K562 (cell line): ENCODE data around the gene DNAJB14. TPM values are rescaled to one million over a fixed set of nuclear protein-coding genes. Genes with fewer than 3 reads are reported as not detected.
A peak's percentile ranks its signal among the peaks of the same experiment; 100 is the strongest.

ENCODE experiments used
- ATAC-seq: fragments of 200-7000 bp; cut with Tn5 transposase; 3 replicates; pipeline ENCODE4 v1.9.1; 2020; ENCODE audit warnings: moderate library complexity
- BruUV-seq: library from RNA; stranded (reverse); fragments of 400-500 nt; replicated peaks from 2 replicates; lab custom pipeline; 2021; lab: Mats Ljungman, UMichigan
- CTCF ChIA-PET: fragments of 300-600 bp; formaldehyde crosslinking; extraction: SDS; loops from one replicate; lab custom pipeline; 2021; ENCODE audit warnings: low intra/inter-chr PET ratio; lab: Yijun Ruan, JAX
- POLR2A ChIA-PET: fragments of 300-600, 350-650 bp; sonication (Branson Sonifier 250); formaldehyde crosslinking; extraction: SDS; loops from one replicate; lab custom pipeline; 2021; ENCODE audit warnings: antibody characterized with exemption, inconsistent platforms; lab: Yijun Ruan, JAX
- DNase-seq, 4 experiments: peaks; one replicate each; pipeline versions ENCODE4 v3.0.0 to v3.0.0-alpha.2; 2011 to 2018; ENCODE audit warnings: low spot score in 3 of 4, mixed read lengths in 3 of 4; ENCODE audit errors: extremely low read depth in 1 of 4
- FAIRE-seq: peaks from 2 replicates; lab custom pipeline; 2011; peaks lifted over from hg19 to GRCh38; lab: Jason Lieb, UNC
- H2AFZ ChIP-seq: 2 replicates; pipeline ENCODE4 v1.6.0; 2011; ENCODE audit warnings: low read depth, low read length, control low read depth, inconsistent platforms
- H3K27ac ChIP-seq: fragments of 200-600 bp; 3 replicates; pipeline ENCODE4 v1.8.0; 2011; ENCODE audit warnings: low read depth, mild to moderate bottlenecking, control low read depth, inconsistent platforms, low read length, moderate library complexity, mixed read lengths; ENCODE audit errors: extremely low read depth
- H3K27me3 ChIP-seq, 2 experiments: fragments of 300-600 bp in 1 of 2; 2 replicates in 1 of 2; 3 replicates in 1 of 2; pipeline versions ENCODE4 v1.6.0 to v1.8.0; 2011; ENCODE audit warnings: inconsistent platforms in 2 of 2, low read length in 2 of 2, mild to moderate bottlenecking in 1 of 2, mixed read lengths in 1 of 2, moderate library complexity in 1 of 2; ENCODE audit not compliant: control insufficient read depth in 2 of 2, insufficient read depth in 2 of 2
- H3K36me3 ChIP-seq: fragments of 300-600 bp; 3 replicates; pipeline ENCODE4 v1.8.0; 2011; ENCODE audit warnings: mild to moderate bottlenecking, low read length, inconsistent platforms; ENCODE audit not compliant: control insufficient read depth, insufficient read depth
- H3K4me1 ChIP-seq, 2 experiments: fragments of 200-600 bp in 1 of 2; replicated peaks in 1 of 2; 2 replicates in 1 of 2; 3 replicates in 1 of 2; pipeline versions ENCODE4 v1.5.1 to v1.8.0; 2011; ENCODE audit warnings: inconsistent platforms in 2 of 2, low read length in 2 of 2, mild to moderate bottlenecking in 1 of 2, mixed read lengths in 1 of 2, moderate library complexity in 1 of 2; ENCODE audit not compliant: control insufficient read depth in 2 of 2, insufficient read depth in 2 of 2
- H3K4me2 ChIP-seq: 2 replicates; pipeline ENCODE4 v1.6.1; 2011; ENCODE audit warnings: low read length, control low read depth, inconsistent platforms, mixed read lengths; ENCODE audit not compliant: insufficient read depth
- H3K4me3 ChIP-seq: fragments of 200-600 bp; sonication (generic), shearing (Covaris generic); 2 replicates; pipeline ENCODE4 v1.5.1; 2016; ENCODE audit warnings: control low read depth, inconsistent platforms
- H3K79me2 ChIP-seq: fragments of 200-600 bp; 3 replicates; pipeline ENCODE4 v1.8.0; 2011; ENCODE audit warnings: low read length, inconsistent platforms; ENCODE audit not compliant: control insufficient read depth, insufficient read depth
- H3K9ac ChIP-seq, 2 experiments: 2 replicates each; pipeline versions ENCODE4 v1.6.0 to v1.6.1; 2011; ENCODE audit warnings: low read depth in 2 of 2, low read length in 2 of 2, control low read depth in 1 of 2, inconsistent platforms in 1 of 2, mild to moderate bottlenecking in 1 of 2, mixed read lengths in 1 of 2; ENCODE audit not compliant: insufficient read depth in 1 of 2
- H3K9me1 ChIP-seq: one replicate; pipeline ENCODE4 v1.6.0; 2011; ENCODE audit warnings: inconsistent platforms, mild to moderate bottlenecking, low read length, moderate library complexity; ENCODE audit not compliant: control insufficient read depth, insufficient read depth
- H3K9me3 ChIP-seq: replicated peaks from 2 replicates; pipeline ENCODE4 v1.5.1; 2011; ENCODE audit warnings: low read depth, low read length, inconsistent platforms; ENCODE audit not compliant: control insufficient read depth, insufficient read depth
- H4K20me1 ChIP-seq: replicated peaks from 2 replicates; pipeline ENCODE4 v1.6.1; 2011; ENCODE audit warnings: low read length, inconsistent platforms, mixed read lengths; ENCODE audit not compliant: control insufficient read depth, insufficient read depth
- ZNF165 ChIP-seq: fragments of 250-450 bp; sonication (Bioruptor Pico); IDR thresholded peaks from 2 replicates; pipeline ENCODE4 v1.4.0; 2020; ENCODE audit warnings: borderline replicate concordance
- WGBS: fragments of 100-300 bp; shearing (Covaris generic); methylation state at CpG from one replicate; pipeline ENCODE4 v1.1.6; 2016; ENCODE audit warnings: low coverage, mixed read lengths; ENCODE audit not compliant: insufficient coverage; ENCODE audit errors: missing lambda C conversion rate; 5-methylcytosine and 5-hydroxymethylcytosine counted together
- in situ Hi-C: fragments of 300-500 bp; cut with MboI; formaldehyde crosslinking; loops from 4 replicates; pipeline ENCODE4 v1.15.0; 2018; ENCODE audit warnings: inconsistent platforms, mixed read lengths
- intact Hi-C: fragments of 100-400 bp; cut with micrococcal nuclease; formaldehyde crosslinking; loops from 2 replicates; pipeline ENCODE4 v1.14.2; 2022
- polyA plus RNA-seq, 8 experiments: library from polyadenylated mRNA; depleted of rRNA in 4 of 8; stranded (reverse) in 5 of 8; unstranded in 3 of 8; fragments of >200 nt; fragmentation: Nextera tagmentation in 2 of 8; fragmentation: Illumina TruSeq in 1 of 8; extraction: Ambion mirVana in 2 of 8; extraction: Trizol in 1 of 8; gene quantifications; 2 replicates each; pipeline versions ENCODE4 v1.2.1 to v1.2.3, GENCODE V29; 2011 to 2014; ENCODE audit warnings: inconsistent platforms in 1 of 8, missing spikeins in 1 of 8
- total RNA-seq, 7 experiments: library from RNA; depleted of rRNA in 6 of 7; stranded (reverse); fragments of >200 nt in 6 of 7; fragmentation: Illumina TruSeq in 2 of 7; extraction: Trizol in 2 of 7; gene quantifications; 2 replicates each; pipeline versions ENCODE4 v1.2.1 to v1.2.3, GENCODE V29; 2011 to 2021; ENCODE audit warnings: low replicate concordance in 1 of 7
- TF ChIP-seq, protein P1 (sequence below): fragments of 450-650 bp; IDR thresholded peaks from 2 replicates; pipeline ENCODE4 v1.6.1; 2018; ENCODE audit not compliant: partially characterized antibody
- TF ChIP-seq, protein P2 (sequence below), 2 experiments: IDR thresholded peaks; 2 replicates each; pipeline ENCODE4 v1.6.1; 2012; ENCODE audit warnings: improper control_type of control experiment in 2 of 2, low read depth in 2 of 2, low read length in 2 of 2, borderline replicate concordance in 1 of 2

The DNAJB14 gene
- total and polyA plus RNA-seq, 9 of the 15 experiments (the other 6 are each of a cell fraction or from before 2014, with no cell fraction given) = 5.5 to 28.0 (median 12.7) TPM

DNA sequence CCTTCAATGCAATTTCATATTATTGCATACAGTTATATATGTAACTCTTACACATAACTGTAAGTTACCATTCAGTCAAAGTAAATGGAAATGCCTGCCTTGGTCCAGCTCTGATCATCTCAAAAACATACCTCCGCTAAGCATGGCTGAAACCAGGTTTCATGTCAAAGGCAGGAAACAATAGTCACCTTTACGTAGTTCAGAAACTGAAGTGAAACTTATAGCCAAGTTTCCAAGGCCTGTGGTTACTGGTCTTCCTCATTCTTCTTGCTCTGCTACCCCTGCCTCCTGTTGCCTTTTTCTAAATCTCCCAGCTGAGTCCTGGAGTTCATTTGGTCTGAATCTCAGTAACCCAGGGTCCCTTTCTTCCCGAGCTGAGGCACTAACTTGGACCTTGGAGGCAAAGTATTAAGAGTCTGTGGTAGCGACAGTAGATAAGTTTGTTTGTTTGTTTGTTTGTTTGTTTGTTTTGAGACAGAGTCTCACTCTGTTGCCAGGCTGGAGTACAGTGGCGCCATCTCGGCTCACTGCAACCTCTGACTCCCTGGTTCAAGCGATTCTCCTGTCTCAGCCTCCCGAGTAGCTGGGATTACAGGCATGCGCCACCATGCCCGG, 98.9 kb downstream of the DNAJB14 start:
- Histone ChIP-seq H3K27ac (no peak overlapping the region), H2AFZ (peak overlapping the region; percentile 48), H3K4me3 (no peak overlapping the region), H3K4me2 (no peak overlapping the region), H3K79me2 (no peaks in the 10 kb centered on the region), H3K4me1 (peaks cover 0 to 12% of the 10 kb centered on the region in 2 experiments; a peak in 2 of 5 replicates), H4K20me1 (no peaks in the 10 kb centered on the region), H3K9ac (no peak overlapping the region), H3K27me3 (no peaks in the 10 kb centered on the region), H3K9me3 (no peaks in the 10 kb centered on the region), H3K36me3 (no peaks in the 10 kb centered on the region), H3K9me1 (no peaks in the 10 kb centered on the region)
- intact Hi-C loops = no loop called here
- TF ChIP-seq, protein P1, sequence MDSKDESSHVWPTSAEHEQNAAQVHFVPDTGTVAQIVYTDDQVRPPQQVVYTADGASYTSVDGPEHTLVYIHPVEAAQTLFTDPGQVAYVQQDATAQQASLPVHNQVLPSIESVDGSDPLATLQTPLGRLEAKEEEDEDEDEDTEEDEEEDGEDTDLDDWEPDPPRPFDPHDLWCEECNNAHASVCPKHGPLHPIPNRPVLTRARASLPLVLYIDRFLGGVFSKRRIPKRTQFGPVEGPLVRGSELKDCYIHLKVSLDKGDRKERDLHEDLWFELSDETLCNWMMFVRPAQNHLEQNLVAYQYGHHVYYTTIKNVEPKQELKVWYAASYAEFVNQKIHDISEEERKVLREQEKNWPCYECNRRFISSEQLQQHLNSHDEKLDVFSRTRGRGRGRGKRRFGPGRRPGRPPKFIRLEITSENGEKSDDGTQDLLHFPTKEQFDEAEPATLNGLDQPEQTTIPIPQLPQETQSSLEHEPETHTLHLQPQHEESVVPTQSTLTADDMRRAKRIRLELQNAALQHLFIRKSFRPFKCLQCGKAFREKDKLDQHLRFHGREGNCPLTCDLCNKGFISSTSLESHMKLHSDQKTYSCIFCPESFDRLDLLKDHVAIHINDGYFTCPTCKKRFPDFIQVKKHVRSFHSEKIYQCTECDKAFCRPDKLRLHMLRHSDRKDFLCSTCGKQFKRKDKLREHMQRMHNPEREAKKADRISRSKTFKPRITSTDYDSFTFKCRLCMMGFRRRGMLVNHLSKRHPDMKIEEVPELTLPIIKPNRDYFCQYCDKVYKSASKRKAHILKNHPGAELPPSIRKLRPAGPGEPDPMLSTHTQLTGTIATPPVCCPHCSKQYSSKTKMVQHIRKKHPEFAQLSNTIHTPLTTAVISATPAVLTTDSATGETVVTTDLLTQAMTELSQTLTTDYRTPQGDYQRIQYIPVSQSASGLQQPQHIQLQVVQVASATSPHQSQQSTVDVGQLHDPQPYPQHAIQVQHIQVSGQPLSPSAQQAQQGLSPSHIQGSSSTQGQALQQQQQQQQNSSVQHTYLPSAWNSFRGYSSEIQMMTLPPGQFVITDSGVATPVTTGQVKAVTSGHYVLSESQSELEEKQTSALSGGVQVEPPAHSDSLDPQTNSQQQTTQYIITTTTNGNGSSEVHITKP = no peak
- TF ChIP-seq, protein P2, sequence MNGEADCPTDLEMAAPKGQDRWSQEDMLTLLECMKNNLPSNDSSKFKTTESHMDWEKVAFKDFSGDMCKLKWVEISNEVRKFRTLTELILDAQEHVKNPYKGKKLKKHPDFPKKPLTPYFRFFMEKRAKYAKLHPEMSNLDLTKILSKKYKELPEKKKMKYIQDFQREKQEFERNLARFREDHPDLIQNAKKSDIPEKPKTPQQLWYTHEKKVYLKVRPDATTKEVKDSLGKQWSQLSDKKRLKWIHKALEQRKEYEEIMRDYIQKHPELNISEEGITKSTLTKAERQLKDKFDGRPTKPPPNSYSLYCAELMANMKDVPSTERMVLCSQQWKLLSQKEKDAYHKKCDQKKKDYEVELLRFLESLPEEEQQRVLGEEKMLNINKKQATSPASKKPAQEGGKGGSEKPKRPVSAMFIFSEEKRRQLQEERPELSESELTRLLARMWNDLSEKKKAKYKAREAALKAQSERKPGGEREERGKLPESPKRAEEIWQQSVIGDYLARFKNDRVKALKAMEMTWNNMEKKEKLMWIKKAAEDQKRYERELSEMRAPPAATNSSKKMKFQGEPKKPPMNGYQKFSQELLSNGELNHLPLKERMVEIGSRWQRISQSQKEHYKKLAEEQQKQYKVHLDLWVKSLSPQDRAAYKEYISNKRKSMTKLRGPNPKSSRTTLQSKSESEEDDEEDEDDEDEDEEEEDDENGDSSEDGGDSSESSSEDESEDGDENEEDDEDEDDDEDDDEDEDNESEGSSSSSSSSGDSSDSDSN (IDR thresholded peaks at IDR 0.05; ENCODE audit: borderline replicate concordance in 1 of 2, low read depth in 2 of 2, low read length in 2 of 2) = no peak
- no peak for TF ChIP-seq ZNF165
- 83% methylated on average over 9 of the region's 10 CpGs for WGBS
- CTCF ChIA-PET = no interaction called here
- ATAC-seq (no peak), DNase-seq (no peak), FAIRE-seq (no peak)
- no TSS peak for BruUV-seq
- POLR2A ChIA-PET = interaction anchor here (0.6 kb wide), 1 partner anchor 15 kb away, joined by 3 read pairs; no protein-coding TSS in a partner anchor
- in situ Hi-C loops = no loop called here
